Loucy (cell line): ENCODE measurements around the gene MEMO1.

Experiments
- H2AFZ ChIP-seq: fragments of 200-600 bp; sonication (generic); 2 replicates; pipeline ENCODE4 v1.6.0; 2016; ENCODE audit warnings: antibody characterized with exemption, mild to moderate bottlenecking, low read length, moderate library complexity
- H3F3A ChIP-seq: fragments of 200-600 bp; 2 replicates; pipeline ENCODE4 v1.6.0; 2016; ENCODE audit warnings: antibody characterized with exemption, low read depth, mild to moderate bottlenecking
- H3K27me3 ChIP-seq: fragments of 200-600 bp; sonication (generic); 2 replicates; pipeline ENCODE4 v1.6.1; 2014; ENCODE audit warnings: low read length, mild to moderate bottlenecking; ENCODE audit not compliant: insufficient read depth, poor library complexity, severe bottlenecking
- H3K36me3 ChIP-seq: fragments of 200-600 bp; sonication (generic); 2 replicates; pipeline ENCODE4 v1.6.1; 2016; ENCODE audit warnings: low read length; ENCODE audit not compliant: insufficient read depth
- H3K4me1 ChIP-seq: fragments of 200-600 bp; sonication (generic); 2 replicates; pipeline ENCODE4 v1.5.1; 2014; ENCODE audit warnings: low read length, mild to moderate bottlenecking; ENCODE audit not compliant: insufficient read depth, poor library complexity, severe bottlenecking
- H3K4me2 ChIP-seq: fragments of 200-600 bp; sonication (generic); 2 replicates; pipeline ENCODE4 v1.6.0; 2014; ENCODE audit warnings: antibody characterized with exemption, low read length, low read depth, mild to moderate bottlenecking; ENCODE audit not compliant: poor library complexity, severe bottlenecking
- H3K4me3 ChIP-seq: fragments of 200-600 bp; sonication (generic); 2 replicates; pipeline ENCODE4 v1.5.1; 2014; ENCODE audit warnings: low read length, mild to moderate bottlenecking, mixed read lengths; ENCODE audit not compliant: poor library complexity, severe bottlenecking
- H3K79me2 ChIP-seq: fragments of 200-600 bp; sonication (generic); 2 replicates; pipeline ENCODE4 v1.6.1; 2014; ENCODE audit warnings: low read length; ENCODE audit not compliant: insufficient read depth
- H3K9ac ChIP-seq: fragments of 200-600 bp; sonication (generic); 2 replicates; pipeline ENCODE4 v1.6.0; 2014; ENCODE audit warnings: mild to moderate bottlenecking, low read depth, low read length, moderate library complexity; ENCODE audit not compliant: poor library complexity, severe bottlenecking
- H3K9me2 ChIP-seq: fragments of 200-600 bp; sonication (generic); replicated peaks from 2 replicates; pipeline ENCODE4 v1.6.1; 2016; ENCODE audit warnings: low read depth, low read length, mixed read lengths
- H3K9me3 ChIP-seq: fragments of 200-600 bp; sonication (generic); 2 replicates; pipeline ENCODE4 v1.6.1; 2014; ENCODE audit warnings: mild to moderate bottlenecking, antibody characterized with exemption, low read length, low read depth; ENCODE audit not compliant: insufficient read depth
- H4K20me1 ChIP-seq: fragments of 200-600 bp; sonication (generic); 2 replicates; pipeline ENCODE4 v1.6.0; 2014; ENCODE audit warnings: antibody characterized with exemption, low read length, mild to moderate bottlenecking; ENCODE audit not compliant: insufficient read depth, poor library complexity, severe bottlenecking
- EZH2phosphoT487 ChIP-seq: fragments of 200-600 bp; IDR thresholded peaks from 2 replicates; pipeline ENCODE4 v1.6.1; 2018; ENCODE audit warnings: antibody characterized with exemption, mild to moderate bottlenecking, moderate library complexity, borderline replicate concordance
- TF ChIP-seq, protein P1 (sequence below): fragments of 200-600 bp; sonication (generic); conservative IDR thresholded peaks from 2 replicates; pipeline ENCODE4 v1.5.1; 2014; ENCODE audit warnings: mild to moderate bottlenecking, antibody characterized with exemption, low read length

The MEMO1 gene

DNA sequence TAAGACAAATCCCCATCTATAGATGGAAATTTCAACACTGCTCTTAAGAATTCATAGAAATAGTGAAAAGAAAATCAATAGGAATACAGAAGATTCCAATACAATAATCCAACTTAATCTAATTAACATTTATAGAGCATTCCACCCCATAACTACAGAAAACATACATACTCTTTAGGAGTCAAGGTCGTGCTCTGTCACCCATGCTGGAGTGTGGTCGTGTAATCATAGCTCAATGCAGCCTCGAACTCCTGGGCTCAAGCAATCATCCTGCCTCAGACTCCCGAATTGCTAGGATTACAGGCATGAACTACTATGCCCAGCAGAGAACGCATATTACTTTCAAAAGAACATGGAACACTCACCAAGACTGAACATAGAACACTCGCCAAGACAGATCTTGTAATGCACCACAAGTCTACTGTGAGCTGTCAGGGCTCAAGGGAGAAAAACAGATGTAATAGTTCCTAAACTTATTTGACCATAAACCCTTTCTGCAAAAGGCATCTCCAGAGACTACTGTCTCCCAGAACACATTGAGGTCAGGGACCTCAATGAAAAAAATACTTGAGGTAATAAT lies 14.1 kb downstream of the MEMO1 start:
- Histone ChIP-seq H3K79me2 (peaks cover 100% of the 10 kb centered on the region), H3K4me1 (peaks cover 20% of the 10 kb centered on the region), H3K4me3 (no peak overlapping the region), H3K4me2 (no peak overlapping the region), H3K9me3 (no peaks in the 10 kb centered on the region), H4K20me1 (peaks cover 71% of the 10 kb centered on the region), H3K9ac (no peak overlapping the region), H3K27me3 (no peaks in the 10 kb centered on the region), H3F3A (no peaks in the 10 kb centered on the region), H3K9me2 (no peaks in the 10 kb centered on the region), H3K36me3 (no peaks in the 10 kb centered on the region), H2AFZ (no peak overlapping the region)
- TF ChIP-seq, protein P1, sequence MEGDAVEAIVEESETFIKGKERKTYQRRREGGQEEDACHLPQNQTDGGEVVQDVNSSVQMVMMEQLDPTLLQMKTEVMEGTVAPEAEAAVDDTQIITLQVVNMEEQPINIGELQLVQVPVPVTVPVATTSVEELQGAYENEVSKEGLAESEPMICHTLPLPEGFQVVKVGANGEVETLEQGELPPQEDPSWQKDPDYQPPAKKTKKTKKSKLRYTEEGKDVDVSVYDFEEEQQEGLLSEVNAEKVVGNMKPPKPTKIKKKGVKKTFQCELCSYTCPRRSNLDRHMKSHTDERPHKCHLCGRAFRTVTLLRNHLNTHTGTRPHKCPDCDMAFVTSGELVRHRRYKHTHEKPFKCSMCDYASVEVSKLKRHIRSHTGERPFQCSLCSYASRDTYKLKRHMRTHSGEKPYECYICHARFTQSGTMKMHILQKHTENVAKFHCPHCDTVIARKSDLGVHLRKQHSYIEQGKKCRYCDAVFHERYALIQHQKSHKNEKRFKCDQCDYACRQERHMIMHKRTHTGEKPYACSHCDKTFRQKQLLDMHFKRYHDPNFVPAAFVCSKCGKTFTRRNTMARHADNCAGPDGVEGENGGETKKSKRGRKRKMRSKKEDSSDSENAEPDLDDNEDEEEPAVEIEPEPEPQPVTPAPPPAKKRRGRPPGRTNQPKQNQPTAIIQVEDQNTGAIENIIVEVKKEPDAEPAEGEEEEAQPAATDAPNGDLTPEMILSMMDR: no peak
- TF ChIP-seq EZH2phosphoT487: no peak

DNA sequence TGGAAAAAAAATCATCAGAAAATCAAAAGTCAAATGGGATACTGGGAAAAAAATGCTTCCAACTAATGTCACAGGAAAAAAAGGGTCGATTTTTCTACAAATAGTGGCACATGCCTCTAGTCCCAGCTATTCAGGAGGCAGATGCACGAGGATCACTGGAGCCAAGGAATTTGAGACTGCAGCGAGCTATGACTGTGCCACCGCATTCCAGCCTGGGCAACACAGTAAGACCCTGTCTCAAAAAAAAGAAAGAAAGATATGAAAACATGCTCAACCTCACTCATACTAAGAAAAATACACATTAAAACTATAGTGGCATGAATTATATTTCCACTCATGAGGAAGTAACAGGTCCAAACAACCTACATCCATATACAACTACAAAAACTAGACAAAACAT lies 17.9 kb downstream of the MEMO1 start:
- peaks cover 99% of the 10 kb centered on the region for H3K79me2 ChIP-seq
- no peak overlapping the region for H3K4me3 ChIP-seq
- peaks cover 13% of the 10 kb centered on the region for H3K4me1 ChIP-seq
- H3K4me2 ChIP-seq: no peak overlapping the region
- H3K36me3 ChIP-seq: no peaks in the 10 kb centered on the region
- H3K27me3 ChIP-seq: no peaks in the 10 kb centered on the region
- peaks cover 67% of the 10 kb centered on the region for H4K20me1 ChIP-seq
- H2AFZ ChIP-seq: no peak overlapping the region
- no peaks in the 10 kb centered on the region for H3K9me3 ChIP-seq
- no peaks in the 10 kb centered on the region for H3K9me2 ChIP-seq
- no peak for TF ChIP-seq EZH2phosphoT487
- TF ChIP-seq, protein P1: no peak
- H3F3A ChIP-seq: no peaks in the 10 kb centered on the region
- no peak overlapping the region for H3K9ac ChIP-seq

DNA sequence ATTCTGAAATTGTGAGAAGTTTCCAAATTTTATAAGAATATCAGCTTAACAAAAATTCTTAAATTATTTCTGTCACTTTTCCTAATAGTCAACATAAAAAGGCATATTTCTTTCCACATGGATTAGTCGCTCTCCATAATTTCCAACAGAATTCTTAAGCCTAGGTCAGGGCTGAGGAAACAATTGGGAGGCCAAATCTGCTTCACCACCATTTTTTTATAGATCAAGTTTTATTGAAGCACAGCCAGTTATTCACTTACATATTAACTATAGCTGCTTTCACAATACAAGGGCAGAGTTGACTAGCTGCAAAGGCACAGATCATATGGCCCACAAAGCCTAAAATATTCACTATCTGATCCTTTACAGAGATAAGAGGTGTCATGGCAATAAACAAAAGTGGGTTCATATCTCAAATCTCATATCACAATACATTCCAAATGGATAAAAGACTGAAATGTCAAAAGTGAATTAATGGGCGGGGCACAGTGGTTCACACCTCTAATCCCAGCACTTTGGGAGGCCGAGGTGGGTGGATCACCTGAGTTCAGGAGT lies 18.7 kb downstream of the MEMO1 start:
- Histone ChIP-seq H3K36me3 (no peaks in the 10 kb centered on the region), H3F3A (no peaks in the 10 kb centered on the region), H3K9ac (no peak overlapping the region), H3K9me2 (no peaks in the 10 kb centered on the region), H3K27me3 (no peaks in the 10 kb centered on the region), H3K4me3 (no peak overlapping the region), H2AFZ (no peak overlapping the region), H3K79me2 (peaks cover 99% of the 10 kb centered on the region), H3K4me2 (no peak overlapping the region), H3K9me3 (no peaks in the 10 kb centered on the region), H4K20me1 (peaks cover 67% of the 10 kb centered on the region), H3K4me1 (peaks cover 5% of the 10 kb centered on the region)
- TF ChIP-seq, protein P1: no peak
- TF ChIP-seq EZH2phosphoT487: no peak
